HepG2 (cell line): ENCODE measurements around the gene TMEM218. TPM values are rescaled to one million over a fixed set of nuclear protein-coding genes. Genes with fewer than 3 reads are reported as not detected.

Source experiments
- ATAC-seq: fragments of 200-7000 bp; cut with Tn5 transposase; 3 replicates; pipeline ENCODE4 v1.9.1; 2020; ENCODE audit warnings: mild to moderate bottlenecking, moderate library complexity
- BruUV-seq: library from RNA; stranded (reverse); fragments of 400-500 nt; replicated peaks from 2 replicates; lab custom pipeline; 2021; lab: Mats Ljungman, UMichigan
- CTCF ChIA-PET: fragments of 300-600 bp; formaldehyde crosslinking; extraction: SDS; loops from one replicate; lab custom pipeline; 2021; ENCODE audit warnings: low total read pairs, inconsistent platforms, low intra/inter-chr PET ratio; lab: Yijun Ruan, JAX
- POLR2A ChIA-PET: fragments of 350-600 bp; sonication (Branson Sonifier 250); formaldehyde crosslinking; loops from one replicate; lab custom pipeline; 2020; ENCODE audit warnings: antibody characterized with exemption, inconsistent platforms; lab: Yijun Ruan, JAX
- DNase-seq: peaks from one replicate; pipeline ENCODE4 v3.0.0-alpha.2; 2015; ENCODE audit warnings: low spot score
- FAIRE-seq: peaks from 3 replicates; lab custom pipeline; 2011; peaks lifted over from hg19 to GRCh38; lab: Jason Lieb, UNC
- H2AFZ ChIP-seq: one replicate; pipeline ENCODE4 v1.6.1; 2011; ENCODE audit warnings: low read length, inconsistent platforms
- H3K27ac ChIP-seq: fragments of 300-600 bp; 3 replicates; pipeline ENCODE4 v1.8.0; 2011; ENCODE audit warnings: mixed run types, mild to moderate bottlenecking, mixed read lengths, low read length, inconsistent platforms; ENCODE audit not compliant: insufficient read depth; ENCODE audit errors: extremely low read length
- H3K27me3 ChIP-seq, 2 experiments: fragments of 200-600 bp in 1 of 2; 2 replicates in 1 of 2; 3 replicates in 1 of 2; pipeline versions ENCODE4 v1.6.0 to v1.8.0; 2011; ENCODE audit warnings: low read length in 2 of 2, mild to moderate bottlenecking in 2 of 2, moderate library complexity in 2 of 2, inconsistent platforms in 1 of 2; ENCODE audit not compliant: insufficient read depth in 2 of 2, control insufficient read depth in 1 of 2
- H3K36me3 ChIP-seq, 2 experiments: fragments of 200-600 bp in 1 of 2; replicated peaks in 1 of 2; 2 replicates in 1 of 2; 3 replicates in 1 of 2; pipeline versions ENCODE4 v1.5.1 to v1.8.0; 2011; ENCODE audit warnings: low read length in 2 of 2, inconsistent platforms in 1 of 2; ENCODE audit not compliant: insufficient read depth in 2 of 2, control insufficient read depth in 1 of 2
- H3K4me1 ChIP-seq: 2 replicates; pipeline ENCODE4 v1.5.1; 2012; ENCODE audit warnings: low read length, inconsistent platforms; ENCODE audit not compliant: insufficient read depth
- H3K4me2 ChIP-seq: 2 replicates; pipeline ENCODE4 v1.6.0; 2011; ENCODE audit warnings: low read depth, low read length, inconsistent platforms
- H3K4me3 ChIP-seq, 3 experiments: fragments of 200-600 bp in 1 of 3; sonication (generic), shearing (Covaris generic) in 1 of 3; replicated peaks in 1 of 3; 2 replicates each; pipeline ENCODE4 v1.5.1; 2011 to 2016; ENCODE audit warnings: low read length in 3 of 3, inconsistent platforms in 2 of 3, low read depth in 2 of 3, mild to moderate bottlenecking in 2 of 3, control low read depth in 1 of 3, mixed read lengths in 1 of 3; ENCODE audit not compliant: insufficient read depth in 1 of 3
- H3K79me2 ChIP-seq: one replicate; pipeline ENCODE4 v1.6.1; 2011; ENCODE audit warnings: low read length, inconsistent platforms; ENCODE audit not compliant: insufficient read depth
- H3K9ac ChIP-seq: 2 replicates; pipeline ENCODE4 v1.6.0; 2011; ENCODE audit warnings: mild to moderate bottlenecking, low read depth, low read length, inconsistent platforms; ENCODE audit not compliant: insufficient read depth
- H3K9me3 ChIP-seq: 2 replicates; pipeline ENCODE4 v1.5.1; 2012; ENCODE audit warnings: mild to moderate bottlenecking, low read length
- H4K20me1 ChIP-seq: 2 replicates; pipeline ENCODE4 v1.6.0; 2011; ENCODE audit warnings: inconsistent platforms, mild to moderate bottlenecking, low read length, moderate library complexity; ENCODE audit not compliant: insufficient read depth
- CCDC6 ChIP-seq: sonication (generic); formaldehyde crosslinking; IDR thresholded peaks from 2 replicates; pipeline ENCODE4 v1.8.1; 2022; ENCODE audit warnings: mild to moderate bottlenecking, missing genetic modification reagents, moderate library complexity
- FOSL1 ChIP-seq: sonication (generic); formaldehyde crosslinking; IDR thresholded peaks from 2 replicates; pipeline ENCODE4 v1.9.0; 2021; ENCODE audit warnings: missing genetic modification reagents, borderline replicate concordance
- HMGA1 ChIP-seq: sonication (generic); formaldehyde crosslinking; conservative IDR thresholded peaks from 2 replicates; pipeline ENCODE4 v1.4.0; 2020; ENCODE audit warnings: missing genetic modification reagents
- KDM4B ChIP-seq: sonication (generic); formaldehyde crosslinking; IDR thresholded peaks from 2 replicates; pipeline ENCODE4 v1.4.0; 2020; ENCODE audit warnings: missing genetic modification reagents
- MXD3 ChIP-seq: IDR thresholded peaks from 2 replicates; pipeline ENCODE4 v1.6.1; 2016; ENCODE audit warnings: mild to moderate bottlenecking, missing biosample characterization, missing genetic modification reagents
- PHF20 ChIP-seq: sonication (generic); formaldehyde crosslinking; IDR thresholded peaks from 2 replicates; pipeline ENCODE4 v1.5.0; 2020; ENCODE audit warnings: mild to moderate bottlenecking, missing genetic modification reagents
- POGK ChIP-seq: sonication (generic); formaldehyde crosslinking; conservative IDR thresholded peaks from 2 replicates; pipeline ENCODE4 v1.8.0; 2022; ENCODE audit warnings: mild to moderate bottlenecking, moderate library complexity, missing genetic modification reagents
- RARG ChIP-seq: sonication (generic); formaldehyde crosslinking; IDR thresholded peaks from 2 replicates; pipeline ENCODE4 v1.4.0; 2020; ENCODE audit warnings: low read depth, mild to moderate bottlenecking, missing genetic modification reagents
- RNF2 ChIP-seq: fragments of 450-650 bp; conservative IDR thresholded peaks from 2 replicates; pipeline ENCODE4 v1.6.1; 2016; ENCODE audit warnings: low read depth
- SMAD3 ChIP-seq: sonication (generic); formaldehyde crosslinking; IDR thresholded peaks from 2 replicates; pipeline ENCODE4 v1.4.0; 2020; ENCODE audit warnings: missing genetic modification reagents
- SNAI1 ChIP-seq: sonication (generic); formaldehyde crosslinking; IDR thresholded peaks from 2 replicates; pipeline ENCODE4 v1.5.0; 2020; ENCODE audit warnings: mild to moderate bottlenecking, missing genetic modification reagents, borderline replicate concordance
- TEAD3 ChIP-seq: optimal IDR thresholded peaks from 2 replicates; pipeline ENCODE3; 2016; ENCODE audit warnings: borderline replicate concordance
- TP53 ChIP-seq: sonication (generic); formaldehyde crosslinking; conservative IDR thresholded peaks from 2 replicates; pipeline ENCODE4 v1.4.0; 2020; ENCODE audit warnings: missing genetic modification reagents
- TSC22D2 ChIP-seq: sonication (generic); formaldehyde crosslinking; IDR thresholded peaks from 2 replicates; pipeline ENCODE4 v1.5.1; 2020; ENCODE audit warnings: missing genetic modification reagents, mild to moderate bottlenecking, borderline replicate concordance
- ZNF12 ChIP-seq: sonication (generic); formaldehyde crosslinking; IDR thresholded peaks from 2 replicates; pipeline ENCODE4 v1.5.0; 2020; ENCODE audit warnings: missing genetic modification reagents
- ZNF225 ChIP-seq: sonication (generic); formaldehyde crosslinking; IDR thresholded peaks from 2 replicates; pipeline ENCODE4 v1.4.0; 2020; ENCODE audit warnings: mild to moderate bottlenecking, missing genetic modification reagents
- ZNF317 ChIP-seq: sonication (generic); formaldehyde crosslinking; IDR thresholded peaks from 2 replicates; pipeline ENCODE4 v1.5.0; 2020; ENCODE audit warnings: mild to moderate bottlenecking, missing genetic modification reagents
- ZNF343 ChIP-seq: sonication (generic); formaldehyde crosslinking; IDR thresholded peaks from 2 replicates; pipeline ENCODE4 v1.4.0; 2020; ENCODE audit warnings: mild to moderate bottlenecking, missing genetic modification reagents
- ZNF441 ChIP-seq: sonication (generic); formaldehyde crosslinking; IDR thresholded peaks from 2 replicates; pipeline ENCODE4 v1.7.0; 2021; ENCODE audit warnings: missing genetic modification reagents, borderline replicate concordance
- ZNF577 ChIP-seq: sonication (generic); formaldehyde crosslinking; IDR thresholded peaks from 2 replicates; pipeline ENCODE4 v1.4.0; 2020; ENCODE audit warnings: mild to moderate bottlenecking, low read depth, missing genetic modification reagents, borderline replicate concordance
- ZNF678 ChIP-seq: sonication (generic); formaldehyde crosslinking; IDR thresholded peaks from 2 replicates; pipeline ENCODE4 v1.4.0; 2020; ENCODE audit warnings: mild to moderate bottlenecking, missing genetic modification reagents
- ZNF703 ChIP-seq: sonication (generic); formaldehyde crosslinking; IDR thresholded peaks from 2 replicates; pipeline ENCODE4 v1.5.1; 2020; ENCODE audit warnings: missing genetic modification reagents, mild to moderate bottlenecking, moderate library complexity, borderline replicate concordance
- ZNF780A ChIP-seq: sonication (generic); formaldehyde crosslinking; IDR thresholded peaks from 2 replicates; pipeline ENCODE4 v1.8.0; 2022; ENCODE audit warnings: mild to moderate bottlenecking, missing genetic modification reagents, moderate library complexity
- ZNF878 ChIP-seq: sonication (generic); formaldehyde crosslinking; IDR thresholded peaks from 2 replicates; pipeline ENCODE4 v1.8.1; 2023; ENCODE audit warnings: mild to moderate bottlenecking, missing genetic modification reagents, moderate library complexity
- WGBS: methylation state at CpG from one replicate; pipeline ENCODE4 v1.1.6; 2017; ENCODE audit warnings: low lambda C conversion rate; 5-methylcytosine and 5-hydroxymethylcytosine counted together
- in situ Hi-C: cut with HindIII; loops from 2 replicates; pipeline ENCODE4 v1.10.0; 2017; ENCODE audit warnings: low pct_unique_long_range_greater_than_20kb; ENCODE audit not compliant: extremely low pct_ligation_motif_present
- intact Hi-C: fragments of 100-400 bp; cut with micrococcal nuclease; formaldehyde crosslinking; loops from one replicate; pipeline ENCODE4 v1.10.0; 2022; ENCODE audit not compliant: unreplicated experiment
- polyA plus RNA-seq, 8 experiments: library from polyadenylated mRNA; depleted of rRNA in 3 of 8; stranded (reverse) in 7 of 8; unstranded in 1 of 8; fragments of >200 nt; fragmentation: Illumina TruSeq in 4 of 8; extraction: Trizol in 4 of 8; gene quantifications; 2 replicates each; pipeline versions ENCODE4 v1.2.1 to v1.2.3, GENCODE V29; 2011 to 2016; ENCODE audit warnings: low read depth in 4 of 8, missing spikeins in 1 of 8, mixed read lengths in 1 of 8; ENCODE audit not compliant: insufficient read depth in 1 of 8
- total RNA-seq, 5 experiments: library from RNA; depleted of rRNA; stranded (reverse); fragments of >200 nt; fragmentation: Illumina TruSeq; extraction: Trizol; gene quantifications; 2 replicates each; pipeline ENCODE4 v1.2.3, GENCODE V29; 2016; ENCODE audit warnings: low read depth in 1 of 5

TMEM218 gene
- total and polyA plus RNA-seq, 2 of the 13 experiments (the other 11 are each of a cell fraction or from before 2014, with no cell fraction given) = 11.8 to 14.0 TPM

GRCh38 chr11:125123194-125123946, 11.9 kb upstream of the TMEM218 start:
- FAIRE-seq (no peak), ATAC-seq (peak; percentile 40; the same call in 2 of the 3 replicates), DNase-seq (no peak)
- no peaks in the 10 kb centered on the region for H3K9me3 ChIP-seq
- no peaks in the 10 kb centered on the region for H4K20me1 ChIP-seq
- H3K79me2 ChIP-seq = no peaks in the 10 kb centered on the region
- H3K36me3 ChIP-seq = no peaks in the 10 kb centered on the region
- in situ Hi-C loops = no loop called here
- peaks cover 16% of the 10 kb centered on the region for H3K4me1 ChIP-seq
- H2AFZ ChIP-seq = peak overlapping the region; percentile 92
- 0 out of 2 replicates have a peak overlapping the region, but pooled peaks have one; percentile 41 for H3K9ac ChIP-seq
- peaks cover 0 to 11% of the 10 kb centered on the region in 2 experiments; a peak in 1 of 5 replicates for H3K27me3 ChIP-seq
- peak overlapping the region; percentile 48 to 55 (median 53); a peak in 5 of 6 replicates for H3K4me3 ChIP-seq
- WGBS = 33% methylated on average over 4 of the region's 4 CpGs
- ChIA-PET CTCF (interaction anchor here (1.1 to 1.3 kb wide), 3 partner anchors 12 to 162 kb away, joined by 3 to 9 read pairs (median 4); partner anchors contain the start of gene TMEM218), POLR2A (interaction anchor here (0.6 to 2.2 kb wide), 7 partner anchors 9 to 780 kb away, joined by 3 to 36 read pairs (median 9); partner anchors contain the start of genes CCDC15, PUS3 and TMEM218)
- no TSS peak for BruUV-seq
- no peak overlapping the region for H3K27ac ChIP-seq
- intact Hi-C loops = no loop called here
- H3K4me2 ChIP-seq = peak overlapping the region; percentile 84
- no peak for TF ChIP-seq ZNF678 (CRISPR knock-in tag)
- TF ChIP-seq RARG (CRISPR knock-in tag) = no peak
- TF ChIP-seq CCDC6 (CRISPR knock-in tag) = no peak
- TF ChIP-seq PHF20 (CRISPR knock-in tag) = no peak
- TF ChIP-seq SNAI1 (CRISPR knock-in tag) = no peak
- TF ChIP-seq ZNF441 (CRISPR knock-in tag) = 0 out of 2 replicates have a peak, but pooled peaks have one; percentile 21
- no peak for TF ChIP-seq POGK (CRISPR knock-in tag)
- no peak for TF ChIP-seq HMGA1 (CRISPR knock-in tag)
- TF ChIP-seq TEAD3 (CRISPR knock-in tag) = no peak
- no peak for TF ChIP-seq ZNF703
- no peak for TF ChIP-seq ZNF317 (CRISPR knock-in tag)
- no peak for TF ChIP-seq SMAD3 (CRISPR knock-in tag)
- TF ChIP-seq ZNF780A (CRISPR knock-in tag) = 0 out of 2 replicates have a peak, but pooled peaks have one; percentile 18
- TF ChIP-seq ZNF225 (CRISPR knock-in tag) = no peak
- no peak for TF ChIP-seq ZNF12 (CRISPR knock-in tag)
- no peak for TF ChIP-seq FOSL1 (CRISPR knock-in tag)
- TF ChIP-seq ZNF343 (CRISPR knock-in tag) = no peak
- TF ChIP-seq TSC22D2 (CRISPR knock-in tag) = no peak
- no peak for TF ChIP-seq TP53 (CRISPR knock-in tag)
- TF ChIP-seq ZNF577 = no peak
- no peak for TF ChIP-seq MXD3 (CRISPR knock-in tag)
- TF ChIP-seq KDM4B (CRISPR knock-in tag) = 0 out of 2 replicates have a peak, but pooled peaks have one; percentile 18
- TF ChIP-seq ZNF878 (CRISPR knock-in tag) = no peak
- TF ChIP-seq RNF2 = no peak
